ENCODE data around the gene OCLN.
A peak's percentile ranks its signal among the peaks of the same experiment; 100 is the strongest.
"Not testable (repeated sequence)": the region's sequence is repeated elsewhere in the genome, so short reads cannot be mapped to it uniquely, and the experiment has no call there.

The OCLN gene

GRCh38 chr5:69491838-69492390 is 676 bp upstream of the OCLN start:
- no peak for DNase-seq (ENCODE audit: low read depth)

GRCh38 chr5:69492923-69493395 is 369 bp downstream of the OCLN start:
- no peak for DNase-seq (ENCODE audit: low read depth)

- DNase-seq (ENCODE audit: low read depth) = no peak
These were observed 975 bp downstream of the OCLN start for GRCh38 chr5:69493396-69494133.

GRCh38 chr5:69494452-69494851 is 1.9 kb downstream of the OCLN start:
- no peak for DNase-seq (ENCODE audit: low read depth)

GRCh38 chr5:69497006-69497520 is 4.5 kb downstream of the OCLN start:
- no peak for DNase-seq (ENCODE audit: low read depth)

GRCh38 chr5:69498384-69498783 is 5.8 kb downstream of the OCLN start:
- no peak for DNase-seq (ENCODE audit: low read depth)

- DNase-seq (ENCODE audit: low read depth) = no peak
These were observed 9.8 kb downstream of the OCLN start for GRCh38 chr5:69502367-69502766.

GRCh38 chr5:69502767-69503488 is 10.3 kb downstream of the OCLN start:
- DNase-seq (ENCODE audit: low read depth) = peak; percentile 66

GRCh38 chr5:69504036-69504435 is 11.4 kb downstream of the OCLN start:
- DNase-seq (ENCODE audit: low read depth) = no peak

GRCh38 chr5:69505306-69505705 is 12.7 kb downstream of the OCLN start:
- no peak for DNase-seq (ENCODE audit: low read depth)

GRCh38 chr5:69509212-69509611 is 16.6 kb downstream of the OCLN start:
- DNase-seq (ENCODE audit: low read depth) = no peak

GRCh38 chr5:69510694-69511093 is 18.1 kb downstream of the OCLN start:
- DNase-seq (ENCODE audit: low read depth) = no peak

- peak; percentile 59 for DNase-seq (ENCODE audit: low read depth)
These were observed 20.2 kb downstream of the OCLN start for GRCh38 chr5:69512740-69513260.

GRCh38 chr5:69515570-69515969 is 23.0 kb downstream of the OCLN start:
- not testable (repeated sequence) for DNase-seq (ENCODE audit: low read depth)

GRCh38 chr5:69516769-69517168 is 24.2 kb downstream of the OCLN start:
- DNase-seq (ENCODE audit: low read depth) = no peak

GRCh38 chr5:69517763-69518212 is 25.2 kb downstream of the OCLN start:
- DNase-seq (ENCODE audit: low read depth) = peak; percentile 44

GRCh38 chr5:69519285-69519684 is 26.7 kb downstream of the OCLN start:
- no peak for DNase-seq (ENCODE audit: low read depth)

GRCh38 chr5:69522035-69522434 is 29.4 kb downstream of the OCLN start:
- DNase-seq (ENCODE audit: low read depth) = no peak

- no peak for DNase-seq (ENCODE audit: low read depth)
These were observed 32.9 kb downstream of the OCLN start for GRCh38 chr5:69525490-69525889.

GRCh38 chr5:69526660-69527059 is 34.1 kb downstream of the OCLN start:
- DNase-seq (ENCODE audit: low read depth) = no peak

- no peak for DNase-seq (ENCODE audit: low read depth)
These were observed 34.7 kb downstream of the OCLN start for GRCh38 chr5:69527128-69527770.

GRCh38 chr5:69528035-69528434 is 35.4 kb downstream of the OCLN start:
- no peak for DNase-seq (ENCODE audit: low read depth)
